RCC 7860 (cell line): ENCODE results near the gene RFWD3.
"Not testable (repeated sequence)": the region's sequence is repeated elsewhere in the genome, so short reads cannot be mapped to it uniquely, and the experiment has no call there.

Experiments
- DNase-seq: peaks from one replicate; pipeline ENCODE4 v3.0.0-alpha.2; 2015; ENCODE audit warnings: low spot score
- FAIRE-seq: peaks from 2 replicates; lab custom pipeline; 2012; peaks lifted over from hg19 to GRCh38; lab: Jason Lieb, UNC

RFWD3 gene

GRCh38 chr16:74666010-74666421 is 661 bp downstream of the RFWD3 start:
- DNase-seq (no peak), FAIRE-seq (no peak)

DNA sequence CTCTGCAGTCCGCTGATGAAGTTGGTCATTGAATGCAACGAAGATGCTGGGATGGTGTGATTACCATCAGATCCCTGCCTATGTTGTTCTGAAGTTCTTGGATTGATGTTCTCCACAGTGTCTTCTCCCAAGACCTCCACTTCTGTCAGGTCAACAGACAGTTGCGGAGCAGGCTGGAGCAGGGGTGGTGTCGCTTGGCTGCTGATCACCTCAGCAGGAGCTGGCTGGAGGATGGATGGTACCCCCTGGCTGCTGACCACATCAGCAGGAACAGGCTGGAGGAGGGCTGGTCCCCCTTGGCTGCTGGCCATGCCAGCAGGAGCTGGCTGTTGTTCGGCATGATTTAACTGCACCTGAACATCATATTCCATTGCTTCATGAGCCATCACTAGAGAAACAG is 5.6 kb downstream of the RFWD3 start:
- FAIRE-seq (no peak), DNase-seq (no peak)

- FAIRE-seq = no peak
Observed at GRCh38 chr16:74660383-74660782, 6.3 kb downstream of the RFWD3 start.

GRCh38 chr16:74659041-74659440 is 7.6 kb downstream of the RFWD3 start:
- no peak for DNase-seq
- no peak for FAIRE-seq

More at GRCh38 chr16:74660383-74660782, 6.3 kb downstream of the RFWD3 start:
- no peak for DNase-seq

DNA sequence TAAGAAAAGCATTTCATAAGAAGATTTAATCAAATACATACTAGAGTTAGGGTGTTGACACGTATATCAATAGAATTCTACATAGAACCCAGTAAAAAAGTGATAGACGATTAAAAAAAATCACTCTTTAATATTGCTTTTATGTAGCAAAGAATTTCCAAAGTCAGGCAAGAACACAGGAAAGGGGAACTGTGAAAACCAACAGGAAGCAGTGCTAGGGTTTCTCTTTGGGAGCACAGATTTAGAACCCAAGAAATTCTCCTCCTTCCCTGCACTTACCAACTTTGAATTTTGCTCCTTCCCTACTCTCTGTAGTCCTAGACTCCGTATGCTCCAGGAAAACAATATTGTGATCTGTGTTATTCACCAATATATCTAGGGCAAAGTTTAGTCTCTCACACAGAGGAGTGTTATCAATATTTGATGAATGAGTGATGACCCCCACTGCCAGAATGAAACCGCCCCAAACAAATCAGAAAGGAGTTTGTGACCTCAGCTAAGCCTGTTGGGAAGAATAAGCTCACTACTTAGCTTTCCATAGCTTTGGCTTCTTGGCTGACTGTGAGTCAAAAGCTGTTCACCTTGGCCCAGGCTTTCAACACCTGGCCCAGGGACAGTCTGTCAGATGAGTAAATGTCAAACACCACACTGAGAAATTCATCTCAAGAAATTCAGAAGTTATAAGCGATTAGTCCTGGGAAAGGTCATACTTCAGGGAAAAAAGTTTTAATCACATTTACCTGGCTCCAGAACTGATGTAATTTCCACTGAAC is 8.6 kb downstream of the RFWD3 start:
- no peak for FAIRE-seq

GRCh38 chr16:74654536-74655050 is 12.1 kb downstream of the RFWD3 start:
- DNase-seq = no peak
- no peak for FAIRE-seq

More for the DNA sequence above, 8.6 kb downstream of the RFWD3 start:
- no peak for DNase-seq

- FAIRE-seq, DNase-seq: not testable (repeated sequence)
Observed at GRCh38 chr16:74652883-74653282, 13.8 kb downstream of the RFWD3 start.

DNA sequence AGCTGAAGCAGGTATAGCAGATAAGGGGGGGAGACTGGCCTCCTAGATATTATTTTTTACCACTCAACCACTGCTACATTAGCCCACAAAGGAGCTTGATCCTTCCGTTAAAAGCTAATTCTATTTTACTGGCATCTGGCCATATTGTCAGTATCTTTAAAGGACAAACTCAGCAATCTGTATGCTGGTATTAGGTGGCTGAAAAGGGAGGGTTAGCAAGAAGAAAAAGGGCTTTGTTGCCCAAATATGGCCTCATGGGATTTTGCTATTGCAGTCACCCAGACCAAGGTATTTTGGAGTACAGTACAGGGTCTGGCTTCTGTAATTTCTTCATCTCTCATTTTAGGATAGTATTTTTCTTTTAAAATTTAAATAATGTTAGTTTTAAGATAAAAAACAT is 14.4 kb downstream of the RFWD3 start:
- DNase-seq = no peak
- FAIRE-seq = no peak

DNA sequence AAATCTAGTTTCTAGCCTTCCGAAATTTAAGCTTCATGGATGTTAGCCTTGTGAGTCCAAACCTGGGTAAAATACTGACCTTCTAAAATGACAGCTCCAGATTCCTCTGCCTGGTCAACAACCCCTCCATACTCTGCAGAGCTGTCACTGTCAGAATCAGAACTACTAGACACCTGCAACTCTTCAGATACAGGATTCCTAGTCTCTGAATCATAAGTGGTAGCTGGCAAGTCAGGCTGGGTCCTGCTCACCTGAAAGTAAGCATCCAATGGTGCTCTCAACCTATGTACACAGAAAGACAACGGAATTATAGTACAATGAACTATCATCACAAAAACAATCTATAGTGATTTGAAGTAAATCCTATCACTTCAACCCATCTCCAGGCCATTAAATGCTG is 14.8 kb downstream of the RFWD3 start:
- no peak for FAIRE-seq
- DNase-seq = no peak

DNA sequence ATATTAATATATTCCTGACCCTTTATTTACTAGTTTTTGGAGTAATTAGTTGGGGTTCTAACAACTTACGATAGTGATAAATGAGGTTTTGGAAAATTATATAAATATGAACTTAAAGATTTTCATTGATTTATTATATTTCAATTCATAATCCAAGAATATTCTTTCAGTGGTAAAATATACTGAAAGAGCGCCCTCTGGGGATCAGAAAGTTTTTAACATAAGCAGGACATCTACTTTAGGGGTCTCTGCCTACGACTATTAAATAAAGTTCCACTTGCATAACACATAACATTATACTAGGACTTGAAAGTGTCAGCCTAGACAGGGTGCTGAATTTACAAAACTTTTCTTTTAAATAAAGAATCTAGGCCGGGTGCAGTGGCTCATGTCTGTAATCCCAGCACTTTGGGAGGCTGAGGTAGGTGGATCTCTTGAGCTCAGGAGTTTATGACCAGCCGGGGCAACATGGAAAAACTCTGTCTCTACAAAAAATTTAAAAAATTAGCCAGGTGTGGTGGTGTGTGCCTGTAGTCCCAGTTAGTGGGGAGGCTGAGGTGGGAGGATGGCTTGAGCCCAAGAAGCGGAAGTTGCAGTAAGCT is 15.6 kb downstream of the RFWD3 start:
- no peak for FAIRE-seq

GRCh38 chr16:74649839-74650504 is 16.7 kb downstream of the RFWD3 start:
- FAIRE-seq = no peak
- DNase-seq = no peak

More for the DNA sequence above, 15.6 kb downstream of the RFWD3 start:
- DNase-seq = no peak

DNA sequence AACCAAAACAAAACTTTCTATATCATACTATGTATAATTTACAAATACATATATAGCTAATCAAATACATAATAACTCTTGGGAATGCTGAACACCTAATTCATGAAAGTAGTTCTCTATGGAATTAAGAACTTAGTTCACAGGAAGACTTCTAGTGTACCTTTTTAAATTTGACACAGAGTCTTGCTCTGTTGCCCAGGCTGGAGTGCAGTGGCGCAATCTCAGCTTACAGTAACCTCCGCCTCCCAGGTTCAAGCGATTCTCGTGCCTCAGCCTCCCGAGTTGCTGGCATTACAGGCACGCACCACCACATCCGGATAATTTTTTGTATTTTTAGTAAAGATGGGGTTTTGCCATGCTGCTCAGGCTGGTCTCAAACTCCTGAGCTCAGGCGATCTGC is 24.7 kb downstream of the RFWD3 start:
- no peak for DNase-seq
- no peak for FAIRE-seq

- no peak for FAIRE-seq
- DNase-seq = no peak
Observed at GRCh38 chr16:74637742-74638453, 28.8 kb downstream of the RFWD3 start.

- no peak for FAIRE-seq
- DNase-seq = no peak
Observed at GRCh38 chr16:74635303-74635702, 31.4 kb downstream of the RFWD3 start.

GRCh38 chr16:74633686-74634085 is 33.0 kb downstream of the RFWD3 start:
- DNase-seq (no peak), FAIRE-seq (no peak)

DNA sequence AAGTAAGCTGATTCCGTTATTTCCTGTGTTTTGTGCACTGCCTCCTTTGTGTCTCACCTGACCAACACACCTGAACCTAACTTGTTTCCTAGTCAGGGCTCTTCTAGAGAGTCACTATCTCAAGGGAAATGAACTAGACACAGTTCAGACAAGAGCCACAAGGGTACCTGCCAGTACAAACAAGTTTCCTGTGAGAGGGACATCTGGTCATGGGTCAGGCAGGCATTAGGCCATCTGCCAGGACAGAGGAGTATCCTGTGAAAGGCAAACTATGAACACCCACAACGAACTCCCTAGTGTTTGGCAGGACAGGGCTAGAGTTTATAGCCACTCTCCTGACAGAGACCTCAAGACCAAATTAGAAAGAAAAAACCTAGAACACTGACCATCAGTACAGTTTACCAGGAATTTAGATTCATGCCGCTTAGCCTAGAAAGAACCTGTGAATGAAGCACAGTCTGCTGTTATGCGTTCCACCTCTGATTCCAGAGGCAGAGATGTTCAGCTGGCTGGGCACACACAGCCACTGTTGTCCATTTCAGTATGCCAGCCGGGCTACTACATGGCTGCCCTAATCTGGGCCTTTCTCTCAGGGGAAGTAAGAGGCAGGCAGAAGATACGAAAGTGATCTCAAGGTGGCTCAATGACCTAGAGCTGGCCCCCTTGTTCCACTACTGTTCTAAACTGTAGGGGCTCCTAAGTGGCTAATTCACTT is 39.0 kb downstream of the RFWD3 start:
- no peak for FAIRE-seq
- DNase-seq = no peak

GRCh38 chr16:74626741-74627416 is 39.8 kb downstream of the RFWD3 start:
- no peak for FAIRE-seq
- no peak for DNase-seq

- DNase-seq (peak; percentile 44), FAIRE-seq (peak; percentile 12)
Observed at GRCh38 chr16:74625500-74626350, 41.0 kb downstream of the RFWD3 start.

- no peak for FAIRE-seq
Observed at GRCh38 chr16:74623839-74624235, 42.8 kb downstream of the RFWD3 start.

More at GRCh38 chr16:74623839-74624235, 42.8 kb downstream of the RFWD3 start:
- DNase-seq = no peak
